ENCODE data around the gene GAS6.
A peak's percentile ranks its signal among the peaks of the same experiment; 100 is the strongest.

Gene GAS6

DNA sequence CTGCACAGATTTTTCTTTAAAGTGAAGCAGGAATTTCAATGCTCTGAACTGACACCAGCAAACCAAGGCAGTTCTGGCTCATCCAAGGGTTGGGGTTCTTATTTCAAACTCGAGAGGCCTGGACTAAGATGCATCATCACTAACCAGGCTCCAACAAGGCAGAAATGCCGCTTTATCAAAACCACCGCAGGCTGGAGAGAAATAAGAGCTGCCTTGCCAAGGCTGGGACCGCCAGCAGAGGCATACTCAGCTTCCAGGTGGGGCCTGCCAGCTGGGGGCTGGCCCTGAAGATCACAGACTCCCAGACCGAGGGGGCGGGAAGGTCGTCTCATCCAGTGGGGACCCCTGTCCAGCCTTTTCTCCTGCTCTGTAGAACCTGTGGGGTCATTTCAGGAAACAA is 37.4 kb upstream of the GAS6 start:
- TF ChIP-seq, protein P1, sequence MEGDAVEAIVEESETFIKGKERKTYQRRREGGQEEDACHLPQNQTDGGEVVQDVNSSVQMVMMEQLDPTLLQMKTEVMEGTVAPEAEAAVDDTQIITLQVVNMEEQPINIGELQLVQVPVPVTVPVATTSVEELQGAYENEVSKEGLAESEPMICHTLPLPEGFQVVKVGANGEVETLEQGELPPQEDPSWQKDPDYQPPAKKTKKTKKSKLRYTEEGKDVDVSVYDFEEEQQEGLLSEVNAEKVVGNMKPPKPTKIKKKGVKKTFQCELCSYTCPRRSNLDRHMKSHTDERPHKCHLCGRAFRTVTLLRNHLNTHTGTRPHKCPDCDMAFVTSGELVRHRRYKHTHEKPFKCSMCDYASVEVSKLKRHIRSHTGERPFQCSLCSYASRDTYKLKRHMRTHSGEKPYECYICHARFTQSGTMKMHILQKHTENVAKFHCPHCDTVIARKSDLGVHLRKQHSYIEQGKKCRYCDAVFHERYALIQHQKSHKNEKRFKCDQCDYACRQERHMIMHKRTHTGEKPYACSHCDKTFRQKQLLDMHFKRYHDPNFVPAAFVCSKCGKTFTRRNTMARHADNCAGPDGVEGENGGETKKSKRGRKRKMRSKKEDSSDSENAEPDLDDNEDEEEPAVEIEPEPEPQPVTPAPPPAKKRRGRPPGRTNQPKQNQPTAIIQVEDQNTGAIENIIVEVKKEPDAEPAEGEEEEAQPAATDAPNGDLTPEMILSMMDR (IDR thresholded peaks at IDR 0.05; ENCODE audit: low read depth, low read length, missing control alignments) = no peak
- H3K4me3 ChIP-seq (ENCODE audit: low read depth, low read length) = no peak overlapping the region
- no peaks in the 10 kb centered on the region for H3K27me3 ChIP-seq (replicated peaks)
- no peak for DNase-seq
- in situ Hi-C loops (cut with HindIII; ENCODE audit: low pct_ligation_motif_present, low sequenced_read_pairs) = no loop called here
- no peaks in the 10 kb centered on the region for H3K36me3 ChIP-seq (replicated peaks)
- H3K27ac ChIP-seq = no peak overlapping the region

DNA sequence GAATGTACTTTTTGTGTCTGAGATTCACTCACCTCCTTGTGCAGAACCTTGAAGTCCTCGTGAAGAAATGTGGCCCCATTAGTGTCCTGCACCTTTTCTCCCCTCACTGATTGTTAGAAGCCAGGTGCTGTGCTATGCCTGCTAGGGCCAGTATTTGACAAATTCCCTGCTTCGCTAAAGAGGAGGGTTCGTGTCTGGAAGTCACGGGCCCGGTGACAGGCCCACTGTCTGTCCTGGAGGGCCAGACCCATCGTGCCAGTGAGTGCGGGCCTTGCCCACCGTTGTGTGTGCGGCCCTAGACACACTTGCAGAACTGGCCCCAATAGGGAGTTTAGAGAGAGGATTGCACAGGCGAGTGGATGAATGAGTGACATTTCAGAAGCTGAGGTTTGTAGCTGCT is 36.8 kb upstream of the GAS6 start:
- DNase-seq = no peak
- in situ Hi-C loops (cut with HindIII; ENCODE audit: low pct_ligation_motif_present, low sequenced_read_pairs) = no loop called here
- H3K27me3 ChIP-seq (replicated peaks) = no peaks in the 10 kb centered on the region
- no peak overlapping the region for H3K4me3 ChIP-seq (ENCODE audit: low read depth, low read length)
- H3K36me3 ChIP-seq (replicated peaks) = no peaks in the 10 kb centered on the region
- no peak overlapping the region for H3K27ac ChIP-seq
- TF ChIP-seq, protein P1 (IDR thresholded peaks at IDR 0.05; ENCODE audit: low read depth, low read length, missing control alignments) = no peak

DNA sequence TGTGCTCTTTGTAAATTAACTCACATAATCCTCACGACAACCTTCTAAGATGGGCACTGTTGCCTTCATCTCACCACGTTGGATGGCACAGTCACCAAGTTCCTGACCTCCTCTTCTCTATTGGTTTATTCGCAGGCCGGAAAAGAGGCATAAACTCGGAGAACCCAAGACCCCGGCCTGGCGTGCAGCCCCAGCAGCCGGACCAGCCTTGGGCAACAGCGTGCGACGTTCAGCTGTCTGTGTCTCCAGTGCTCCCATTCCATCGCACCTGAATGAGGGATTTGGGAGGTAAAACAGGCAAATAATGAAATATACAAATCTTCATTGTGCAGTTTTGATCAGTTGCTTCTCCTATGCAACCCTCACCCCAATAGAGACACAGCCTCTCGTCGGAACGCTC is 34.5 kb upstream of the GAS6 start:
- in situ Hi-C loops (cut with HindIII; ENCODE audit: low pct_ligation_motif_present, low sequenced_read_pairs) = no loop called here
- Histone ChIP-seq H3K27ac (no peak overlapping the region), H3K4me3 (ENCODE audit: low read depth, low read length) (no peak overlapping the region), H3K36me3 (replicated peaks) (no peaks in the 10 kb centered on the region), H3K27me3 (replicated peaks) (no peaks in the 10 kb centered on the region)
- TF ChIP-seq, protein P1 (IDR thresholded peaks at IDR 0.05; ENCODE audit: low read depth, low read length, missing control alignments) = no peak
- DNase-seq = no peak

DNA sequence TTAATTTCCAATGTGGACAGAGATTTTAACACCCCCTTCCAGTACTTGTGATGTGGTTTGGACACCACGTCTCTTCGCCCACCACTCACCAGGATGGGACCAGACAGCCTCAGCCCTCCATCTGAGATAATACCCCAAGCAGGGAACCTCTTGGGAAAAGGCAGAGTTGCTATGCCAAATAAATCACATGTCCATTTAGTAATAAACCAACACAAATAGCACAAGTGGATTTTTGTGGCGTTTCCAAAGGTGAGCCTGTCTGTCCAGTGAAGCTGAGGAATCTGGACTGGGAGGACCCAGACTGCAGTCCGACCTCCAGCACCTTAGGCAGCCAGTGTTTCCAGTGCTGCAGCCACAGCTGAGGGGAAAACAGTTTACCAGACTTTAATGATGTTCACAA is 34.1 kb upstream of the GAS6 start:
- Histone ChIP-seq H3K27me3 (replicated peaks) (no peaks in the 10 kb centered on the region), H3K4me3 (ENCODE audit: low read depth, low read length) (no peak overlapping the region), H3K36me3 (replicated peaks) (no peaks in the 10 kb centered on the region), H3K27ac (no peak overlapping the region)
- TF ChIP-seq, protein P1 (IDR thresholded peaks at IDR 0.05; ENCODE audit: low read depth, low read length, missing control alignments) = no peak
- in situ Hi-C loops (cut with HindIII; ENCODE audit: low pct_ligation_motif_present, low sequenced_read_pairs) = no loop called here
- DNase-seq = no peak

DNA sequence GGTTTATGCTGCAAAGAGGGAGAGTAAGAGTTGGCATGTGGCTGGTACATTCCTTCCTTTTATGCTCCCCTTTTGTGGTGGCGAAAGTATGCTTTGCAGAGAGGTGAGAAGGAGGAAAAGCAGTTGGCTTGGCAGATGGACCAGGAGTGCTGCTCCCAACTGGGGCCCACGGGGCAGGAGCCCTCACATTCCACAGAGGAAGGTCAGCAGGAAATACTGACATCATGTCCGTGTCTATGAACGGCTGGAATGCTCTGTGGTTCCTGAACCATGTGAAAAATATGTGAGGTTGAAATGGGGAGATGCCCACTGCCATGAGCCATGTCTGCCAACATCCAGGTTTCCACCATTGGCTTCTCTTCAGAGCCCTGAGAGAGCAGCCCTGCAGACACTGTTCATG is 33.3 kb upstream of the GAS6 start:
- no peaks in the 10 kb centered on the region for H3K27me3 ChIP-seq (replicated peaks)
- DNase-seq = peak; percentile 86
- H3K27ac ChIP-seq = peak overlapping the region; percentile 50
- in situ Hi-C loops (cut with HindIII; ENCODE audit: low pct_ligation_motif_present, low sequenced_read_pairs) = no loop called here
- TF ChIP-seq, protein P1 (IDR thresholded peaks at IDR 0.05; ENCODE audit: low read depth, low read length, missing control alignments) = no peak
- no peak overlapping the region for H3K4me3 ChIP-seq (ENCODE audit: low read depth, low read length)
- H3K36me3 ChIP-seq (replicated peaks) = no peaks in the 10 kb centered on the region

DNA sequence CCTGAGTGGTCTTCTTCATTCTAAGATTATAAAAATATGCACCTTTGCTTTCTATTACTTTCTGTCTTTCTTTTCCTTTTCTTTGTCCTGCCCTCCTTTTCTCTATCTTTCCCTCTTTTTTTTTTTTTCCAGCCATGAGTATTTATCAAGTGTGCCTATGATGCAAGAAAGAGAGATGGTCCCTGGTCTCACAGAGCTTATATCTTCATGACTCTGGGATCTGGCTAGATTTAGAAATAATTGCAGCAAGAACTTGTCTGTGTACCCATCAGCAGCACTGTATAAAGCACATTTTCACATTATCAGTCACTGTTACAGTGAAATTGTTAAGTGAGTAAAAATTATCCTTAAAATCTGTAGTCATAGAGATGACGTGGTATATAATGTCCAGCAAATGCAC is 31.6 kb upstream of the GAS6 start:
- Histone ChIP-seq H3K27me3 (replicated peaks) (no peaks in the 10 kb centered on the region), H3K4me3 (ENCODE audit: low read depth, low read length) (no peak overlapping the region), H3K36me3 (replicated peaks) (no peaks in the 10 kb centered on the region), H3K27ac (no peak overlapping the region)
- TF ChIP-seq, protein P1 (IDR thresholded peaks at IDR 0.05; ENCODE audit: low read depth, low read length, missing control alignments) = no peak
- in situ Hi-C loops (cut with HindIII; ENCODE audit: low pct_ligation_motif_present, low sequenced_read_pairs) = no loop called here
- no peak for DNase-seq

All from brain microvascular endothelial cell (primary cell).